Endodermal cell (in vitro differentiated cells): Measurements from ENCODE around the gene MACO1. TPM values are rescaled to one million over a fixed set of nuclear protein-coding genes. Genes with fewer than 3 reads are reported as not detected.

Source experiments
- DNase-seq: peaks from one replicate; pipeline ENCODE4 v3.0.0-alpha.2; 2017
- H3K27ac ChIP-seq: 2 replicates; pipeline ENCODE4 v1.5.1; 2013; ENCODE audit warnings: mild to moderate bottlenecking, low read depth, low read length, moderate library complexity
- H3K27me3 ChIP-seq: 2 replicates; pipeline ENCODE4 v1.6.1; 2013; ENCODE audit warnings: mild to moderate bottlenecking, low read length, moderate library complexity; ENCODE audit not compliant: insufficient read depth, control insufficient read depth, poor library complexity, severe bottlenecking
- H3K36me3 ChIP-seq: 2 replicates; pipeline ENCODE4 v1.7.0; 2013; ENCODE audit warnings: mild to moderate bottlenecking, low read length, moderate library complexity; ENCODE audit not compliant: control insufficient read depth, insufficient read depth
- H3K4me1 ChIP-seq: one replicate; pipeline ENCODE4 v1.7.0; 2013; ENCODE audit warnings: low read length; ENCODE audit not compliant: control insufficient read depth, insufficient read depth
- H3K4me3 ChIP-seq: 2 replicates; pipeline ENCODE4 v1.5.1; 2013; ENCODE audit warnings: mild to moderate bottlenecking, low read length, moderate library complexity
- H3K9ac ChIP-seq: 2 replicates; pipeline ENCODE4 v1.6.1; 2013; ENCODE audit warnings: mild to moderate bottlenecking, low read length, moderate library complexity; ENCODE audit not compliant: poor library complexity, severe bottlenecking; ENCODE audit errors: extremely low read depth
- H3K9me3 ChIP-seq: 2 replicates; pipeline ENCODE4 v1.6.1; 2013; ENCODE audit warnings: mild to moderate bottlenecking, low read length, moderate library complexity; ENCODE audit not compliant: control insufficient read depth
- H3K27ac Mint-ChIP-seq: 2 replicates; pipeline ENCODE4 v1.8.0; 2020; ENCODE audit warnings: mixed read lengths
- H3K27me3 Mint-ChIP-seq: 2 replicates; pipeline ENCODE4 v1.8.0; 2021; ENCODE audit warnings: mild to moderate bottlenecking, mixed read lengths; ENCODE audit not compliant: insufficient read depth
- H3K36me3 Mint-ChIP-seq: 2 replicates; pipeline ENCODE4 v1.8.0; 2020; ENCODE audit warnings: low read depth, mixed read lengths
- H3K4me1 Mint-ChIP-seq: 2 replicates; pipeline ENCODE4 v1.8.0; 2020; ENCODE audit warnings: mixed read lengths
- H3K4me3 Mint-ChIP-seq: 2 replicates; pipeline ENCODE4 v1.8.0; 2020; ENCODE audit warnings: mild to moderate bottlenecking, moderate library complexity, mixed read lengths
- H3K9me3 Mint-ChIP-seq: 2 replicates; pipeline ENCODE4 v1.8.0; 2020; ENCODE audit warnings: mild to moderate bottlenecking, mixed read lengths
- CTCF ChIP-seq: fragments of 200-600 bp; sonication (generic); conservative IDR thresholded peaks from 2 replicates; pipeline ENCODE4 v1.5.0; 2021; ENCODE audit warnings: antibody characterized with exemption, mild to moderate bottlenecking
- WGBS, 2 experiments: methylation state at CpG; one replicate each; pipeline versions ENCODE4 v1.1.5 to v1.1.7; 2013; ENCODE audit warnings: missing lambda C conversion rate in 2 of 2, mixed read lengths in 1 of 2; ENCODE audit not compliant: insufficient coverage in 1 of 2, insufficient read length in 1 of 2; 5-methylcytosine and 5-hydroxymethylcytosine counted together
- total RNA-seq, 2 donors: library from RNA; stranded (reverse); fragmentation: NEBNext Ultra II Directional in 1 of 2; extraction: Animal tissue kit (Norgen Biotek cat#: 25700) in 1 of 2; gene quantifications; 2 replicates in 1 of 2; 3 replicates in 1 of 2; pipeline ENCODE4 v1.2.1, GENCODE V29; 2021

Gene MACO1
- total RNA-seq, 2 donors from 2014 or later, result 13.1 to 14.1 TPM

- no peak overlapping the region for H3K9ac ChIP-seq
- H3K9me3 ChIP-seq, result no peaks in the 10 kb centered on the region
- TF ChIP-seq CTCF, result no peak
- DNase-seq, result no peak
- Mint-ChIP-seq H3K27me3 (peaks cover 26% of the 10 kb centered on the region), H3K36me3 (no peaks in the 10 kb centered on the region), H3K9me3 (no peaks in the 10 kb centered on the region), H3K27ac (no peak overlapping the region), H3K4me3 (no peak overlapping the region), H3K4me1 (peaks cover 4% of the 10 kb centered on the region)
- no peak overlapping the region for H3K27ac ChIP-seq
- H3K36me3 ChIP-seq, result no peaks in the 10 kb centered on the region
- no peaks in the 10 kb centered on the region for H3K4me1 ChIP-seq
- 90% methylated on average over 16 of the region's 16 CpGs for WGBS, 2 experiments
- peaks cover 7% of the 10 kb centered on the region for H3K27me3 ChIP-seq
- H3K4me3 ChIP-seq, result no peak overlapping the region
Observed at GRCh38 chr1:25425098-25426085, 5.3 kb upstream of the MACO1 start.

- Mint-ChIP-seq H3K27me3 (peaks cover 19% of the 10 kb centered on the region), H3K9me3 (no peaks in the 10 kb centered on the region), H3K27ac (no peak overlapping the region), H3K4me1 (peaks cover 16% of the 10 kb centered on the region), H3K4me3 (no peak overlapping the region), H3K36me3 (no peaks in the 10 kb centered on the region)
- no peak for DNase-seq
- no peak overlapping the region for H3K27ac ChIP-seq
- peaks cover 7% of the 10 kb centered on the region for H3K27me3 ChIP-seq
- 82 to 95% methylated on average over 1 of the region's 1 CpG for WGBS, 2 experiments
- TF ChIP-seq CTCF, result no peak
- no peaks in the 10 kb centered on the region for H3K4me1 ChIP-seq
- H3K9me3 ChIP-seq, result no peaks in the 10 kb centered on the region
- no peaks in the 10 kb centered on the region for H3K36me3 ChIP-seq
- H3K9ac ChIP-seq, result no peak overlapping the region
- no peak overlapping the region for H3K4me3 ChIP-seq
Observed at GRCh38 chr1:25427696-25428095, 3.0 kb upstream of the MACO1 start.

- H3K27me3 ChIP-seq, result peaks cover 7% of the 10 kb centered on the region
- no peaks in the 10 kb centered on the region for H3K36me3 ChIP-seq
- peaks cover 13% of the 10 kb centered on the region for H3K27me3 Mint-ChIP-seq
- H3K4me1 Mint-ChIP-seq, result peaks cover 17% of the 10 kb centered on the region
- 85 to 96% methylated on average over 6 to 7 of the region's 7 CpGs for WGBS, 2 experiments
- no peaks in the 10 kb centered on the region for H3K9me3 Mint-ChIP-seq
- H3K27ac ChIP-seq, result no peak overlapping the region
- H3K36me3 Mint-ChIP-seq, result no peaks in the 10 kb centered on the region
- no peak for TF ChIP-seq CTCF
- no peak overlapping the region for H3K27ac Mint-ChIP-seq
- H3K9me3 ChIP-seq, result no peaks in the 10 kb centered on the region
- no peaks in the 10 kb centered on the region for H3K4me1 ChIP-seq
- no peak overlapping the region for H3K9ac ChIP-seq
- peak overlapping the region; percentile 86 for H3K4me3 Mint-ChIP-seq
- DNase-seq, result peak; percentile 45
- H3K4me3 ChIP-seq, result no peak overlapping the region
Observed at GRCh38 chr1:25428475-25429166, 2.1 kb upstream of the MACO1 start.
